ENCODE measurements around the gene MEP1B. TPM values are rescaled to one million over a fixed set of nuclear protein-coding genes. Genes with fewer than 3 reads are reported as not detected.
"Not testable (repeated sequence)": the region's sequence is repeated elsewhere in the genome, so short reads cannot be mapped to it uniquely, and the experiment has no call there.

MEP1B gene
- total and polyA plus RNA-seq, 2 donors from 2014 or later, result not detected

- intact Hi-C loops (cut with DNase I), result loop anchor here (5.0 kb wide), 1 partner anchor 395 kb away; no protein-coding TSS in a partner anchor
- Histone ChIP-seq H3K9ac (ENCODE audit: low read length in 3 of 3) (no peak overlapping the region), H3K4me3 (ENCODE audit: low read length in 3 of 3) (no peak overlapping the region), H3K36me3 (ENCODE audit: control insufficient read depth in 2 of 3, insufficient read depth in 3 of 3, low read length in 3 of 3) (no peaks in the 10 kb centered on the region), H3K4me1 (ENCODE audit: control insufficient read depth in 2 of 3, insufficient read depth in 2 of 3, low read depth in 1 of 3, low read length in 3 of 3) (peaks cover 0 to 2% (median 0%) of the 10 kb centered on the region in 3 donors), H3K27ac (ENCODE audit: low read depth in 2 of 2, low read length in 2 of 2) (no peak overlapping the region), H3K27me3 (ENCODE audit: control insufficient read depth, insufficient read depth, low read length) (no peaks in the 10 kb centered on the region), H3K9me3 (ENCODE audit: control insufficient read depth in 2 of 3, insufficient read depth in 1 of 3, low read length in 3 of 3) (no peaks in the 10 kb centered on the region)
- DNase-seq (no peak), FAIRE-seq (no peak)
- TF ChIP-seq, protein P1, sequence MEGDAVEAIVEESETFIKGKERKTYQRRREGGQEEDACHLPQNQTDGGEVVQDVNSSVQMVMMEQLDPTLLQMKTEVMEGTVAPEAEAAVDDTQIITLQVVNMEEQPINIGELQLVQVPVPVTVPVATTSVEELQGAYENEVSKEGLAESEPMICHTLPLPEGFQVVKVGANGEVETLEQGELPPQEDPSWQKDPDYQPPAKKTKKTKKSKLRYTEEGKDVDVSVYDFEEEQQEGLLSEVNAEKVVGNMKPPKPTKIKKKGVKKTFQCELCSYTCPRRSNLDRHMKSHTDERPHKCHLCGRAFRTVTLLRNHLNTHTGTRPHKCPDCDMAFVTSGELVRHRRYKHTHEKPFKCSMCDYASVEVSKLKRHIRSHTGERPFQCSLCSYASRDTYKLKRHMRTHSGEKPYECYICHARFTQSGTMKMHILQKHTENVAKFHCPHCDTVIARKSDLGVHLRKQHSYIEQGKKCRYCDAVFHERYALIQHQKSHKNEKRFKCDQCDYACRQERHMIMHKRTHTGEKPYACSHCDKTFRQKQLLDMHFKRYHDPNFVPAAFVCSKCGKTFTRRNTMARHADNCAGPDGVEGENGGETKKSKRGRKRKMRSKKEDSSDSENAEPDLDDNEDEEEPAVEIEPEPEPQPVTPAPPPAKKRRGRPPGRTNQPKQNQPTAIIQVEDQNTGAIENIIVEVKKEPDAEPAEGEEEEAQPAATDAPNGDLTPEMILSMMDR (IDR thresholded peaks at IDR 0.05; ENCODE audit: borderline replicate concordance, extremely low read depth, insufficient read depth), result no peak
Observed at GRCh38 chr18:32156855-32157254, 33.0 kb upstream of the MEP1B start.

- Histone ChIP-seq H3K36me3 (ENCODE audit: control insufficient read depth in 2 of 3, insufficient read depth in 3 of 3, low read length in 3 of 3) (no peaks in the 10 kb centered on the region), H3K9ac (ENCODE audit: low read length in 3 of 3) (no peak overlapping the region), H3K27me3 (ENCODE audit: control insufficient read depth, insufficient read depth, low read length) (no peaks in the 10 kb centered on the region), H3K4me1 (ENCODE audit: control insufficient read depth in 2 of 3, insufficient read depth in 2 of 3, low read depth in 1 of 3, low read length in 3 of 3) (peaks cover 0 to 2% (median 0%) of the 10 kb centered on the region in 3 donors), H3K27ac (ENCODE audit: low read depth in 2 of 2, low read length in 2 of 2) (no peak overlapping the region), H3K4me3 (ENCODE audit: low read length in 3 of 3) (no peak overlapping the region), H3K9me3 (ENCODE audit: control insufficient read depth in 2 of 3, insufficient read depth in 1 of 3, low read length in 3 of 3) (no peaks in the 10 kb centered on the region)
- intact Hi-C loops (cut with DNase I), result loop anchor here (5.0 kb wide), 1 partner anchor 395 kb away; no protein-coding TSS in a partner anchor
- TF ChIP-seq, protein P1 (IDR thresholded peaks at IDR 0.05; ENCODE audit: borderline replicate concordance, extremely low read depth, insufficient read depth), result no peak
- DNase-seq (peak in 1 of 5 donors; percentile 37), FAIRE-seq (no peak)
Observed at GRCh38 chr18:32157580-32157979, 32.3 kb upstream of the MEP1B start.

- FAIRE-seq (peak; percentile 65), DNase-seq (peak; percentile 77 to 97 (median 92))
- no peaks in the 10 kb centered on the region for H3K36me3 ChIP-seq (ENCODE audit: control insufficient read depth in 2 of 3, insufficient read depth in 3 of 3, low read length in 3 of 3)
- no peaks in the 10 kb centered on the region for H3K9me3 ChIP-seq (ENCODE audit: control insufficient read depth in 2 of 3, insufficient read depth in 1 of 3, low read length in 3 of 3)
- peak overlapping the region; percentile 46 to 77 (median 63) for H3K4me3 ChIP-seq (ENCODE audit: low read length in 3 of 3)
- H3K27ac ChIP-seq (ENCODE audit: low read depth in 2 of 2, low read length in 2 of 2), result no peak overlapping the region
- peaks cover 0 to 2% (median 0%) of the 10 kb centered on the region in 3 donors for H3K4me1 ChIP-seq (ENCODE audit: control insufficient read depth in 2 of 3, insufficient read depth in 2 of 3, low read depth in 1 of 3, low read length in 3 of 3)
- H3K27me3 ChIP-seq (ENCODE audit: control insufficient read depth, insufficient read depth, low read length), result no peaks in the 10 kb centered on the region
- peak overlapping the region in 2 of 3 donors; percentile 55 for H3K9ac ChIP-seq (ENCODE audit: low read length in 3 of 3)
- TF ChIP-seq, protein P1 (IDR thresholded peaks at IDR 0.05; ENCODE audit: borderline replicate concordance, extremely low read depth, insufficient read depth), result peak; percentile 96
- intact Hi-C loops (cut with DNase I), result loop anchor here (5.0 kb wide), 1 partner anchor 394 kb away; no protein-coding TSS in a partner anchor
Observed at GRCh38 chr18:32158108-32158624, 31.7 kb upstream of the MEP1B start.

- not testable (repeated sequence) for DNase-seq; H3K4me1 ChIP-seq (ENCODE audit: control insufficient read depth in 2 of 3, insufficient read depth in 2 of 3, low read depth in 1 of 3, low read length in 3 of 3); H3K9ac ChIP-seq (ENCODE audit: low read length in 3 of 3); H3K36me3 ChIP-seq (ENCODE audit: control insufficient read depth in 2 of 3, insufficient read depth in 3 of 3, low read length in 3 of 3); H3K27me3 ChIP-seq (ENCODE audit: control insufficient read depth, insufficient read depth, low read length); H3K9me3 ChIP-seq (ENCODE audit: control insufficient read depth in 2 of 3, insufficient read depth in 1 of 3, low read length in 3 of 3); FAIRE-seq; H3K27ac ChIP-seq (ENCODE audit: low read depth in 2 of 2, low read length in 2 of 2)
- intact Hi-C loops (cut with DNase I), result loop anchor here (5.0 kb wide), 1 partner anchor 394 kb away; no protein-coding TSS in a partner anchor
- H3K4me3 ChIP-seq (ENCODE audit: low read length in 3 of 3), result peak overlapping the region in 2 of 3 donors; percentile 46 to 77
Observed at GRCh38 chr18:32158631-32159030, 31.2 kb upstream of the MEP1B start.
